A549 (cell line): ENCODE measurements around the gene HSPA2.

ENCODE experiments used
- CTCF ChIP-seq: fragments of >200 bp; sonication (Bioruptor Twin); formaldehyde crosslinking; IDR thresholded peaks from 3 replicates; pipeline ENCODE4 v1.5.1; 2016
- RAD21 ChIP-seq, 2 experiments: fragments of >200 bp in 1 of 2; sonication (Bioruptor Twin) in 1 of 2; formaldehyde crosslinking in 1 of 2; IDR thresholded peaks in 1 of 2; conservative IDR thresholded peaks in 1 of 2; 2 replicates in 1 of 2; 3 replicates in 1 of 2; pipeline ENCODE4 v1.6.1; 2012 to 2018; ENCODE audit warnings: inconsistent platforms in 1 of 2
- SMC3 ChIP-seq: fragments of >200 bp; sonication (Bioruptor Twin); formaldehyde crosslinking; IDR thresholded peaks from 3 replicates; pipeline ENCODE4 v1.6.1; 2018; ENCODE audit warnings: inconsistent platforms

GRCh38 chr14:64584190-64584589, 43.6 kb downstream of the HSPA2 start:
- no peak for TF ChIP-seq CTCF
- TF ChIP-seq SMC3 = no peak
- TF ChIP-seq RAD21 (conservative IDR thresholded peaks at IDR 0.05 in 1 of 2, IDR thresholded peaks at IDR 0.05 in 1 of 2) = no peak
